Measurements from ENCODE around the gene MMRN2. TPM values are rescaled to one million over a fixed set of nuclear protein-coding genes. Genes with fewer than 3 reads are reported as not detected.
"Not testable (repeated sequence)": the region's sequence is repeated elsewhere in the genome, so short reads cannot be mapped to it uniquely, and the experiment has no call there.

MMRN2 gene
- polyA plus RNA-seq, 2 of the 4 experiments (the other 2 are of a cell fraction): 0.35 to 1.1 TPM

DNA sequence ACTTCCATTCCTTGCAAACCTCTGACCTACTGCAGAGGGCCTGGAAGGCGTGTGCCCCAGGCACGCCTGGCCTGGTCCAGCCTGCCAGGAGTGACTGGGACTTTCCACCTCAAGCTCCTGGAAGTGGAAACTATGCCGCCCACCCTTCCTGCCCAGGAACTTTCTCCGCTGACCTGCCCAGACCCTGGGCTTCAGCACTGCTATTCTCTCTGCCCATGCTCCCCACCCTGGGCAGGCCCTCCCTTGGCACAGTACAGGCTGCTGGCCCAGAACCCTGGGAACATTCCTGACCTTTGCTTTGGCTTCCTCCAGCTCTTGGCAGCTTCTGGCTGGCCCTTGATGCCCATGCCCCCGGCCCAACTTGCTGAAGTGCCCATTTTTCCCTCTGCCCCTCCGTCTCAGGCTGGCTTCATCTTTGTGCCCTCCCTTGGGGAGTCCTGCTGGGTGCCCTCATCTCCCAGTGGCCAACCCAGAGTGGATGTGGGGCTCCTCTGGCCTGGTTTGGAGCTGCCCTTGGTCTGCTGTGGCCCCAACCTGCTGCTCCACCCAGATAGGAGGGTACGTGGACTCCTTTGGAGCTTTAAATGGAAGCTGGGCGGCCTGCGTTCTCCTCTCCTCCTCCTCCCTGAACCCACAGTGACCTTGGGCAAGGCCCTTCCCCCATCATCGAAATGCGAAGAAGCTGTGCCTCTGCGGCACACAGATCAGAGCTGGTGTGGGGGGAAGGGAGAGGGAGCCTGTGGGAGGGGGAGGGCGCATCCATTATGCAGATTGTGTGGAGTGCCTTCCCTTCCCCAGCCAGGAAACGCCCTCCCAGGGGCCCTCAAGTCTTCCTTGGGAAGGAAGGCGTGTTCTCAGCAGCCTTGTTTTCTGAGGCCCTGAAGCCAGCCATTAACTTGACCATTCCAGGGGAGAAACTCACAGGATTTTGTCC, 3.4 kb downstream of the MMRN2 start (continued):
- TF ChIP-seq, protein P1, sequence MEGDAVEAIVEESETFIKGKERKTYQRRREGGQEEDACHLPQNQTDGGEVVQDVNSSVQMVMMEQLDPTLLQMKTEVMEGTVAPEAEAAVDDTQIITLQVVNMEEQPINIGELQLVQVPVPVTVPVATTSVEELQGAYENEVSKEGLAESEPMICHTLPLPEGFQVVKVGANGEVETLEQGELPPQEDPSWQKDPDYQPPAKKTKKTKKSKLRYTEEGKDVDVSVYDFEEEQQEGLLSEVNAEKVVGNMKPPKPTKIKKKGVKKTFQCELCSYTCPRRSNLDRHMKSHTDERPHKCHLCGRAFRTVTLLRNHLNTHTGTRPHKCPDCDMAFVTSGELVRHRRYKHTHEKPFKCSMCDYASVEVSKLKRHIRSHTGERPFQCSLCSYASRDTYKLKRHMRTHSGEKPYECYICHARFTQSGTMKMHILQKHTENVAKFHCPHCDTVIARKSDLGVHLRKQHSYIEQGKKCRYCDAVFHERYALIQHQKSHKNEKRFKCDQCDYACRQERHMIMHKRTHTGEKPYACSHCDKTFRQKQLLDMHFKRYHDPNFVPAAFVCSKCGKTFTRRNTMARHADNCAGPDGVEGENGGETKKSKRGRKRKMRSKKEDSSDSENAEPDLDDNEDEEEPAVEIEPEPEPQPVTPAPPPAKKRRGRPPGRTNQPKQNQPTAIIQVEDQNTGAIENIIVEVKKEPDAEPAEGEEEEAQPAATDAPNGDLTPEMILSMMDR (IDR thresholded peaks at IDR 0.05): no peak
- no peak for TF ChIP-seq CHD2 (IDR thresholded peaks at IDR 0.05; ENCODE audit: low read length, partially characterized antibody)
- no peak for TF ChIP-seq NFE2L2 (conservative IDR thresholded peaks at IDR 0.05; ENCODE audit: low read length)
- TF ChIP-seq, protein P2, sequence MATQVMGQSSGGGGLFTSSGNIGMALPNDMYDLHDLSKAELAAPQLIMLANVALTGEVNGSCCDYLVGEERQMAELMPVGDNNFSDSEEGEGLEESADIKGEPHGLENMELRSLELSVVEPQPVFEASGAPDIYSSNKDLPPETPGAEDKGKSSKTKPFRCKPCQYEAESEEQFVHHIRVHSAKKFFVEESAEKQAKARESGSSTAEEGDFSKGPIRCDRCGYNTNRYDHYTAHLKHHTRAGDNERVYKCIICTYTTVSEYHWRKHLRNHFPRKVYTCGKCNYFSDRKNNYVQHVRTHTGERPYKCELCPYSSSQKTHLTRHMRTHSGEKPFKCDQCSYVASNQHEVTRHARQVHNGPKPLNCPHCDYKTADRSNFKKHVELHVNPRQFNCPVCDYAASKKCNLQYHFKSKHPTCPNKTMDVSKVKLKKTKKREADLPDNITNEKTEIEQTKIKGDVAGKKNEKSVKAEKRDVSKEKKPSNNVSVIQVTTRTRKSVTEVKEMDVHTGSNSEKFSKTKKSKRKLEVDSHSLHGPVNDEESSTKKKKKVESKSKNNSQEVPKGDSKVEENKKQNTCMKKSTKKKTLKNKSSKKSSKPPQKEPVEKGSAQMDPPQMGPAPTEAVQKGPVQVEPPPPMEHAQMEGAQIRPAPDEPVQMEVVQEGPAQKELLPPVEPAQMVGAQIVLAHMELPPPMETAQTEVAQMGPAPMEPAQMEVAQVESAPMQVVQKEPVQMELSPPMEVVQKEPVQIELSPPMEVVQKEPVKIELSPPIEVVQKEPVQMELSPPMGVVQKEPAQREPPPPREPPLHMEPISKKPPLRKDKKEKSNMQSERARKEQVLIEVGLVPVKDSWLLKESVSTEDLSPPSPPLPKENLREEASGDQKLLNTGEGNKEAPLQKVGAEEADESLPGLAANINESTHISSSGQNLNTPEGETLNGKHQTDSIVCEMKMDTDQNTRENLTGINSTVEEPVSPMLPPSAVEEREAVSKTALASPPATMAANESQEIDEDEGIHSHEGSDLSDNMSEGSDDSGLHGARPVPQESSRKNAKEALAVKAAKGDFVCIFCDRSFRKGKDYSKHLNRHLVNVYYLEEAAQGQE (IDR thresholded peaks at IDR 0.05): no peak
- TF ChIP-seq HDAC2 (IDR thresholded peaks at IDR 0.05): no peak
- TF ChIP-seq NPAS2 (CRISPR knock-in tag; IDR thresholded peaks at IDR 0.05; ENCODE audit: borderline replicate concordance): no peak
- no peak for TF ChIP-seq PHF8 (IDR thresholded peaks at IDR 0.05; ENCODE audit: borderline replicate concordance, low read depth)
- no peak for TF ChIP-seq FOSB (CRISPR knock-in tag; IDR thresholded peaks at IDR 0.05)
- TF ChIP-seq EHF (CRISPR knock-in tag; IDR thresholded peaks at IDR 0.05): no peak
- TF ChIP-seq, protein P3, sequence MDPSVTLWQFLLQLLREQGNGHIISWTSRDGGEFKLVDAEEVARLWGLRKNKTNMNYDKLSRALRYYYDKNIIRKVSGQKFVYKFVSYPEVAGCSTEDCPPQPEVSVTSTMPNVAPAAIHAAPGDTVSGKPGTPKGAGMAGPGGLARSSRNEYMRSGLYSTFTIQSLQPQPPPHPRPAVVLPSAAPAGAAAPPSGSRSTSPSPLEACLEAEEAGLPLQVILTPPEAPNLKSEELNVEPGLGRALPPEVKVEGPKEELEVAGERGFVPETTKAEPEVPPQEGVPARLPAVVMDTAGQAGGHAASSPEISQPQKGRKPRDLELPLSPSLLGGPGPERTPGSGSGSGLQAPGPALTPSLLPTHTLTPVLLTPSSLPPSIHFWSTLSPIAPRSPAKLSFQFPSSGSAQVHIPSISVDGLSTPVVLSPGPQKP (IDR thresholded peaks at IDR 0.05; ENCODE audit: low read depth, low read length): no peak
- no peak for TF ChIP-seq RARB (CRISPR knock-in tag; IDR thresholded peaks at IDR 0.05)
- TF ChIP-seq POLR2AphosphoS2 (conservative IDR thresholded peaks at IDR 0.05; ENCODE audit: low read length): no peak
- TF ChIP-seq HOXB5 (CRISPR knock-in tag; IDR thresholded peaks at IDR 0.05): no peak

DNA sequence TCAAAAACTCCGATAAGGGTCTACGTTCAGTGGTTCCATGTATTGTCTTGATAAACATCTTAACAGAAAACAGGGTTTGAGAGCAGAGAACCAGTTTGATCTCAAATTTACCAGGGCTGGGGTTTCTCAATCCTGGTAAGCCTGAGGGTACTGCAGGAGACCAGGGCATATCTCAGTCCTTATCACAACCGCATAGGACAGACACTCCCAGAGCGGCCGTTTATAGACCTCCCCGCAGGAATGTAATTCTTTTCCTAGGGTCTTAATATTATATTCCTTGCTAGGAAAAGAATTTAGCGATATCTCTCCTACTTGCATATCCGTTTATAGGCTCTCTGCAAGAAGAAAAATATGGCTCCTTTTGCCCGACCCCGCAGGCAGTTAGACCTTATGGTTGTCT, 4.7 kb downstream of the MMRN2 start:
- H3K9me3 ChIP-seq; H3K4me3 ChIP-seq; H3K27ac ChIP-seq; ATAC-seq; DNase-seq (ENCODE audit: low read depth in 1 of 2, low spot score in 1 of 2); H3K4me2 ChIP-seq; POLR2A ChIA-PET; FAIRE-seq: not testable (repeated sequence)
- 92% methylated on average over 10 of the region's 10 CpGs for WGBS (ENCODE audit: missing lambda C conversion rate)
- peaks cover 17% of the 10 kb centered on the region for H3K4me1 ChIP-seq
- CTCF ChIA-PET: interaction anchor here (1.4 to 4.9 kb wide), 3 partner anchors 13 to 17 kb away, joined by 4 to 42 read pairs (median 13); no protein-coding TSS in a partner anchor

DNA sequence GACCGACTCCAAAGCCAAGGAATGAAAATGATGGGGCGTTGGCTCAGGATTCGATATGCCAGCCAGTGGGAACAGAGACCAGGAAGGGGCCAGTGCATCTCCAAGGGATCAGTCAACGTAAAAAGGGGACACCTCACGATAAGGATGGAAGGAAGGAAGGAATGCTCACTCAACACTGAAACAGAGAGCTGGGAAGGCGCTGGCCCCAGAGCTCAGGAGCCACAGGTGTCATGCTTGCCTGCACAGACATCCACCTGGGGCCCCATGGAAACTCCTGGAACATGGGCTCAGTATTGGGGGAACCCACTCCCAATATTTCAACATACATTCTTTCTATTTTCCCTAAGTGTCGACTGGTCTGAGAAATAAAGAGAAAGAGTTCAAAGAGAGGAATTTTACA, 5.3 kb downstream of the MMRN2 start:
- WGBS (ENCODE audit: missing lambda C conversion rate): 83% methylated on average over 7 of the region's 7 CpGs
- H3K4me2 ChIP-seq: no peak overlapping the region
- POLR2A ChIA-PET: no interaction called here
- peaks cover 17% of the 10 kb centered on the region for H3K4me1 ChIP-seq
- CTCF ChIA-PET: interaction anchor here (1.4 to 3.8 kb wide), 2 partner anchors 14 to 17 kb away, joined by 4 to 13 read pairs; no protein-coding TSS in a partner anchor
- no peak overlapping the region for H3K27ac ChIP-seq
- no peak overlapping the region for H3K4me3 ChIP-seq
- FAIRE-seq (no peak), ATAC-seq (no peak), DNase-seq (ENCODE audit: low read depth in 1 of 2, low spot score in 1 of 2) (no peak)
- no peaks in the 10 kb centered on the region for H3K9me3 ChIP-seq
- TF ChIP-seq NFE2L2 (conservative IDR thresholded peaks at IDR 0.05; ENCODE audit: low read length): no peak
- no peak for TF ChIP-seq EHF (CRISPR knock-in tag; IDR thresholded peaks at IDR 0.05)
- TF ChIP-seq, protein P4, sequence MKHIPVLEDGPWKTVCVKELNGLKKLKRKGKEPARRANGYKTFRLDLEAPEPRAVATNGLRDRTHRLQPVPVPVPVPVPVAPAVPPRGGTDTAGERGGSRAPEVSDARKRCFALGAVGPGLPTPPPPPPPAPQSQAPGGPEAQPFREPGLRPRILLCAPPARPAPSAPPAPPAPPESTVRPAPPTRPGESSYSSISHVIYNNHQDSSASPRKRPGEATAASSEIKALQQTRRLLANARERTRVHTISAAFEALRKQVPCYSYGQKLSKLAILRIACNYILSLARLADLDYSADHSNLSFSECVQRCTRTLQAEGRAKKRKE (CRISPR knock-in tag; IDR thresholded peaks at IDR 0.05; ENCODE audit: low read depth): no peak
- no peak for TF ChIP-seq CBX8 (IDR thresholded peaks at IDR 0.05)
- no peak for TF ChIP-seq MYC (IDR thresholded peaks at IDR 0.05; ENCODE audit: borderline replicate concordance, low read length)
- no peak for TF ChIP-seq RCOR1 (IDR thresholded peaks at IDR 0.05; ENCODE audit: low read depth, low read length)
- no peak for TF ChIP-seq PHF8 (IDR thresholded peaks at IDR 0.05; ENCODE audit: borderline replicate concordance, low read depth)
- TF ChIP-seq GATA3 (IDR thresholded peaks at IDR 0.05; ENCODE audit: borderline replicate concordance): no peak
- no peak for TF ChIP-seq HOXA7 (CRISPR knock-in tag; IDR thresholded peaks at IDR 0.05)
- TF ChIP-seq NR3C1 (IDR thresholded peaks at IDR 0.05): no peak
- TF ChIP-seq, protein P1 (IDR thresholded peaks at IDR 0.05): no peak
- TF ChIP-seq CHD2 (IDR thresholded peaks at IDR 0.05; ENCODE audit: low read length, partially characterized antibody): no peak
- TF ChIP-seq HDAC2 (IDR thresholded peaks at IDR 0.05): no peak
- no peak for TF ChIP-seq BHLHE40 (IDR thresholded peaks at IDR 0.05; ENCODE audit: low read depth, low read length)
- no peak for TF ChIP-seq KDM1A (IDR thresholded peaks at IDR 0.05; ENCODE audit: low read depth)
- no peak for TF ChIP-seq EP300 (IDR thresholded peaks at IDR 0.05)
